SK-N-SH (cell line): ENCODE measurements around the gene SATB1. TPM values are rescaled to one million over a fixed set of nuclear protein-coding genes. Genes with fewer than 3 reads are reported as not detected.

Experiments used
- CTCF ChIA-PET: fragments of 300-600, 350-600 bp; formaldehyde crosslinking; extraction: SDS; loops from one replicate; lab custom pipeline; 2021; lab: Yijun Ruan, JAX
- POLR2A ChIA-PET: fragments of 350-600 bp; sonication (Branson Sonifier 250); formaldehyde crosslinking; extraction: SDS; loops from one replicate; lab custom pipeline; 2020; ENCODE audit warnings: antibody characterized with exemption, inconsistent platforms; lab: Yijun Ruan, JAX
- DNase-seq: peaks from one replicate; pipeline ENCODE4 v3.0.0; 2012
- H2AFZ ChIP-seq: fragments of 200-600 bp; sonication (generic); 2 replicates; pipeline ENCODE4 v1.8.1; 2016; ENCODE audit warnings: antibody characterized with exemption, mild to moderate bottlenecking, low read depth
- H3F3A ChIP-seq: fragments of 200-600 bp; sonication (generic); replicated peaks from 2 replicates; pipeline ENCODE3; 2016; ENCODE audit warnings: antibody characterized with exemption, mild to moderate bottlenecking; ENCODE audit not compliant: insufficient read depth
- H3K27ac ChIP-seq, 2 experiments: fragments of 200-500 bp in 1 of 2; fragments of 200-600 bp in 1 of 2; sonication (Bioruptor generic) in 1 of 2; sonication (generic), shearing (Covaris generic) in 1 of 2; 2 replicates each; pipeline versions ENCODE4 v1.5.1 to v1.6.1; 2014 to 2016; ENCODE audit warnings: low read depth in 2 of 2, inconsistent platforms in 1 of 2, low read length in 1 of 2, mild to moderate bottlenecking in 1 of 2, mixed read lengths in 1 of 2
- H3K27me3 ChIP-seq: fragments of 200-600 bp; sonication (generic), shearing (Covaris generic); 2 replicates; pipeline ENCODE4 v1.6.1; 2016; ENCODE audit warnings: mixed run types; ENCODE audit not compliant: insufficient read depth
- H3K36me3 ChIP-seq, 2 experiments: fragments of 200-500 bp in 1 of 2; fragments of 200-600 bp in 1 of 2; sonication (Bioruptor generic) in 1 of 2; sonication (generic) in 1 of 2; replicated peaks in 1 of 2; 2 replicates each; pipeline versions ENCODE3 to v1.5.1; 2014 to 2016; ENCODE audit warnings: low read length in 1 of 2, mild to moderate bottlenecking in 1 of 2; ENCODE audit not compliant: insufficient read depth in 2 of 2, control insufficient read depth in 1 of 2
- H3K4me1 ChIP-seq, 2 experiments: fragments of 200-500 bp in 1 of 2; fragments of 200-600 bp in 1 of 2; sonication (Bioruptor generic) in 1 of 2; sonication (generic), shearing (Covaris generic) in 1 of 2; 2 replicates each; pipeline versions ENCODE4 v1.5.1 to v1.6.1; 2014 to 2016; ENCODE audit warnings: low read depth in 1 of 2, low read length in 1 of 2, mixed run types in 1 of 2; ENCODE audit not compliant: insufficient read depth in 2 of 2, control insufficient read depth in 1 of 2
- H3K4me2 ChIP-seq: fragments of 200-600 bp; sonication (generic), shearing (Covaris generic); 2 replicates; pipeline ENCODE4 v1.6.1; 2017; ENCODE audit warnings: mixed run types
- H3K4me3 ChIP-seq, 2 experiments: fragments of 200-500 bp in 1 of 2; fragments of 200-600 bp in 1 of 2; sonication (Bioruptor generic) in 1 of 2; sonication (generic), shearing (Covaris generic) in 1 of 2; 2 replicates each; pipeline versions ENCODE4 v1.5.1 to v1.8.1; 2014 to 2016; ENCODE audit warnings: low read depth in 2 of 2, inconsistent platforms in 1 of 2, low read length in 1 of 2, mild to moderate bottlenecking in 1 of 2, mixed read lengths in 1 of 2, moderate library complexity in 1 of 2
- H3K79me2 ChIP-seq: fragments of 200-600 bp; sonication (generic); 2 replicates; pipeline ENCODE4 v1.8.1; 2017; ENCODE audit warnings: mild to moderate bottlenecking; ENCODE audit not compliant: insufficient read depth
- H3K9ac ChIP-seq: fragments of 200-600 bp; sonication (generic); 2 replicates; pipeline ENCODE4 v1.6.1; 2017; ENCODE audit warnings: mixed run types
- H3K9me2 ChIP-seq: fragments of 200-600 bp; sonication (generic); 2 replicates; pipeline ENCODE4 v1.6.1; 2017; ENCODE audit warnings: mixed run types
- H3K9me3 ChIP-seq: fragments of 200-600 bp; sonication (generic); 2 replicates; pipeline ENCODE4 v1.6.1; 2017; ENCODE audit warnings: mixed run types, mild to moderate bottlenecking, moderate library complexity
- H4K20me1 ChIP-seq: fragments of 200-600 bp; sonication (generic); 2 replicates; pipeline ENCODE4 v1.6.1; 2017; ENCODE audit warnings: mild to moderate bottlenecking, mixed run types; ENCODE audit not compliant: insufficient read depth
- EZH2phosphoT487 ChIP-seq: fragments of 200-600 bp; sonication (generic); IDR thresholded peaks from 2 replicates; pipeline ENCODE4 v1.6.1; 2017; ENCODE audit warnings: low read depth, mixed run types, mild to moderate bottlenecking, antibody characterized with exemption, moderate library complexity, borderline replicate concordance
- FOSL2 ChIP-seq: IDR thresholded peaks from 2 replicates; pipeline ENCODE4 v1.4.0; 2012; ENCODE audit warnings: low read depth, mild to moderate bottlenecking, moderate library complexity, borderline replicate concordance
- JUND ChIP-seq: IDR thresholded peaks from 2 replicates; pipeline ENCODE4 v1.4.0; 2012
- NRF1 ChIP-seq: IDR thresholded peaks from 2 replicates; pipeline ENCODE4 v1.6.1; 2012; ENCODE audit warnings: low read depth, mild to moderate bottlenecking, low read length
- RCOR1 ChIP-seq: fragments of 150-350 bp; IDR thresholded peaks from 2 replicates; pipeline ENCODE4 v1.6.1; 2017; ENCODE audit warnings: antibody characterized with exemption, low read length
- SMC3 ChIP-seq: IDR thresholded peaks from 2 replicates; pipeline ENCODE4 v1.6.1; 2012; ENCODE audit warnings: low read depth, low read length, improper control_type of control experiment
- WGBS: methylation state at CpG from one replicate; pipeline ENCODE4 v1.1.6; 2017; ENCODE audit warnings: low lambda C conversion rate; 5-methylcytosine and 5-hydroxymethylcytosine counted together
- polyA plus RNA-seq, 3 experiments: library from polyadenylated mRNA; depleted of rRNA; stranded (reverse); fragments of >200 nt; gene quantifications; 2 replicates each; pipeline ENCODE4 v1.2.3, GENCODE V29; 2012
- TF ChIP-seq, protein P1 (sequence below): fragments of 150-350 bp; IDR thresholded peaks from 2 replicates; pipeline ENCODE4 v1.6.1; 2016; ENCODE audit warnings: mild to moderate bottlenecking, low read depth, low read length
- TF ChIP-seq, protein P2 (sequence below): IDR thresholded peaks from 2 replicates; pipeline ENCODE4 v1.4.0; 2012; ENCODE audit warnings: low read depth, borderline replicate concordance

SATB1 gene
- polyA plus RNA-seq, 1 of the 3 experiments (the other 2 are of a cell fraction) = 8.5 TPM

DNA sequence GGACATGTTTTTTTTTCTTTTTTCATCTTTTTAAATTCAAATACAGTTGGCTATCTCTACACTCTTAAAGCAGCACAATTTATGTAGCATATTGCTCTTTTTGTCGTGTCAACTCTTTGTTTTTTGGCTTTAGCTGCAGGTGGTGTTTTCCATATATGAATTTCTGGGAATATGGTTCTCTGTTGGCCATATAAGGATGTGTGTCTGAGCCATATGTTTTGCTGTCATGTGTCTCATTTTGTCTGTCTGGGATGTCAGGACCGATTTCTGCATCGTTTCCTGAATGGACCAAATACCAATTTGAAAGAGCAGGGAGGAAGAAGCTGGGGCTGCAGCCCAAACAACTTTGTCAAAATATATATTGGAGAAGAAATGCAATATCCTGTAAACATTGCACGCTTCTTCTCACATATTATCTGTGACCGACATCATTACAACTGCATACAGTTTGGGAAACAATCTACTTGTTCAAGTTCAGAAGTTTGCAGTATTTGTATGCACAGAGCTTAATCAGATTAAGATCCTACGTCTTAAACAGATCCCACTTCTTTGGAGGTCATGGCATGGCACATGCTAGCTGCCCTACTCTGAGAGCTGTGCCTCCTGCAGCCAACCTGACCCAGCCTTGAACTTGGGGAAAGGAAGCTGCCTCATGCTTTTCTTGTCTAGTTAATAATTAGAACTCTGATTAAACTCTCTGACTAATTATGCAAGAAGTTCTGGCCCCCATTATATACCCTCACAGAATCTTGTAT lies 4.0 kb upstream of the SATB1 start:
- H3K4me2 ChIP-seq = no peak overlapping the region
- WGBS = 59% methylated on average over 6 of the region's 6 CpGs
- H3K4me3 ChIP-seq = no peak overlapping the region
- H3K4me1 ChIP-seq = peaks cover 0 to 2% of the 10 kb centered on the region in 2 experiments; a peak in 1 of 4 replicates
- ChIA-PET POLR2A (no interaction called here), CTCF (interaction anchor here (1.0 kb wide), 1 partner anchor 16 kb away, joined by 3 read pairs; no protein-coding TSS in a partner anchor)
- H3K9me2 ChIP-seq = no peaks in the 10 kb centered on the region
- H3K79me2 ChIP-seq = no peaks in the 10 kb centered on the region
- H4K20me1 ChIP-seq = no peaks in the 10 kb centered on the region
- H3K9me3 ChIP-seq = no peaks in the 10 kb centered on the region
- no peak overlapping the region for H3K9ac ChIP-seq
- TF ChIP-seq, protein P1, sequence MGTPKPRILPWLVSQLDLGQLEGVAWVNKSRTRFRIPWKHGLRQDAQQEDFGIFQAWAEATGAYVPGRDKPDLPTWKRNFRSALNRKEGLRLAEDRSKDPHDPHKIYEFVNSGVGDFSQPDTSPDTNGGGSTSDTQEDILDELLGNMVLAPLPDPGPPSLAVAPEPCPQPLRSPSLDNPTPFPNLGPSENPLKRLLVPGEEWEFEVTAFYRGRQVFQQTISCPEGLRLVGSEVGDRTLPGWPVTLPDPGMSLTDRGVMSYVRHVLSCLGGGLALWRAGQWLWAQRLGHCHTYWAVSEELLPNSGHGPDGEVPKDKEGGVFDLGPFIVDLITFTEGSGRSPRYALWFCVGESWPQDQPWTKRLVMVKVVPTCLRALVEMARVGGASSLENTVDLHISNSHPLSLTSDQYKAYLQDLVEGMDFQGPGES = no peak
- no peak for TF ChIP-seq JUND
- TF ChIP-seq, protein P2, sequence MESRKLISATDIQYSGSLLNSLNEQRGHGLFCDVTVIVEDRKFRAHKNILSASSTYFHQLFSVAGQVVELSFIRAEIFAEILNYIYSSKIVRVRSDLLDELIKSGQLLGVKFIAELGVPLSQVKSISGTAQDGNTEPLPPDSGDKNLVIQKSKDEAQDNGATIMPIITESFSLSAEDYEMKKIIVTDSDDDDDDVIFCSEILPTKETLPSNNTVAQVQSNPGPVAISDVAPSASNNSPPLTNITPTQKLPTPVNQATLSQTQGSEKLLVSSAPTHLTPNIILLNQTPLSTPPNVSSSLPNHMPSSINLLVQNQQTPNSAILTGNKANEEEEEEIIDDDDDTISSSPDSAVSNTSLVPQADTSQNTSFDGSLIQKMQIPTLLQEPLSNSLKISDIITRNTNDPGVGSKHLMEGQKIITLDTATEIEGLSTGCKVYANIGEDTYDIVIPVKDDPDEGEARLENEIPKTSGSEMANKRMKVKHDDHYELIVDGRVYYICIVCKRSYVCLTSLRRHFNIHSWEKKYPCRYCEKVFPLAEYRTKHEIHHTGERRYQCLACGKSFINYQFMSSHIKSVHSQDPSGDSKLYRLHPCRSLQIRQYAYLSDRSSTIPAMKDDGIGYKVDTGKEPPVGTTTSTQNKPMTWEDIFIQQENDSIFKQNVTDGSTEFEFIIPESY = no peak
- TF ChIP-seq EZH2phosphoT487 = no peak
- TF ChIP-seq FOSL2 = no peak
- TF ChIP-seq NRF1 = no peak
- TF ChIP-seq RCOR1 = no peak
- TF ChIP-seq SMC3 = no peak
- no peak overlapping the region for H3K27ac ChIP-seq
- H3K36me3 ChIP-seq = no peaks in the 10 kb centered on the region
- no peak for DNase-seq
- H2AFZ ChIP-seq = no peak overlapping the region
- H3F3A ChIP-seq = peaks cover 6% of the 10 kb centered on the region
- H3K27me3 ChIP-seq = no peaks in the 10 kb centered on the region

DNA sequence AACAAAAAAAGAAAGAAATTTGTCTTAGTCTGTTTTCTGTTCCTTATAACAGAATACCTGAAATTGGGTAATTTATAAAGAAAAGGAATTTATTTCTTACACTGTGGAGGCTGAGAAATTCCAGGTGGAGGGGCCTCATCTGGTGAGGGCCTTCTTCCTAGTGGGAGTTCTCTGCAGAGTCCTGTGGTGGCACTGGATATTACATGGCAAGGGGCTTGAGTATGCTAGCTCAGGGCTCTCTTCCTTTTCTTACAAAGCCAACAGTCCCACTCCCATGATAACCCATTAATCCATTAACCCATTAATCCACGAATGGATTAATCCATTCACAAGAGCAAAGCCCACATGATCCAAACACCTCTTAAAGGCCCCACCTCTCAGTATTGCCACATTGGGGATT lies 2.9 kb upstream of the SATB1 start:
- Histone ChIP-seq H3K9ac (no peak overlapping the region), H3F3A (peaks cover 9% of the 10 kb centered on the region), H3K9me2 (no peaks in the 10 kb centered on the region), H4K20me1 (no peaks in the 10 kb centered on the region), H3K27me3 (no peaks in the 10 kb centered on the region), H3K4me2 (no peak overlapping the region), H3K27ac (no peak overlapping the region), H3K4me1 (peaks cover 0 to 2% of the 10 kb centered on the region in 2 experiments; a peak in 1 of 4 replicates), H2AFZ (no peak overlapping the region), H3K79me2 (no peaks in the 10 kb centered on the region), H3K4me3 (no peak overlapping the region), H3K9me3 (no peaks in the 10 kb centered on the region), H3K36me3 (no peaks in the 10 kb centered on the region)
- WGBS = 50% methylated on average over 1 of the region's 1 CpG
- ChIA-PET CTCF (no interaction called here), POLR2A (no interaction called here)
- DNase-seq = no peak
- TF ChIP-seq SMC3 = no peak
